ENCODE measurements around the gene TOM1L1.

- TF ChIP-seq, protein P1, sequence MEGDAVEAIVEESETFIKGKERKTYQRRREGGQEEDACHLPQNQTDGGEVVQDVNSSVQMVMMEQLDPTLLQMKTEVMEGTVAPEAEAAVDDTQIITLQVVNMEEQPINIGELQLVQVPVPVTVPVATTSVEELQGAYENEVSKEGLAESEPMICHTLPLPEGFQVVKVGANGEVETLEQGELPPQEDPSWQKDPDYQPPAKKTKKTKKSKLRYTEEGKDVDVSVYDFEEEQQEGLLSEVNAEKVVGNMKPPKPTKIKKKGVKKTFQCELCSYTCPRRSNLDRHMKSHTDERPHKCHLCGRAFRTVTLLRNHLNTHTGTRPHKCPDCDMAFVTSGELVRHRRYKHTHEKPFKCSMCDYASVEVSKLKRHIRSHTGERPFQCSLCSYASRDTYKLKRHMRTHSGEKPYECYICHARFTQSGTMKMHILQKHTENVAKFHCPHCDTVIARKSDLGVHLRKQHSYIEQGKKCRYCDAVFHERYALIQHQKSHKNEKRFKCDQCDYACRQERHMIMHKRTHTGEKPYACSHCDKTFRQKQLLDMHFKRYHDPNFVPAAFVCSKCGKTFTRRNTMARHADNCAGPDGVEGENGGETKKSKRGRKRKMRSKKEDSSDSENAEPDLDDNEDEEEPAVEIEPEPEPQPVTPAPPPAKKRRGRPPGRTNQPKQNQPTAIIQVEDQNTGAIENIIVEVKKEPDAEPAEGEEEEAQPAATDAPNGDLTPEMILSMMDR (IDR thresholded peaks at IDR 0.05; ENCODE audit: low read depth, low read length, poor library complexity, severe bottlenecking) = no peak
- TF ChIP-seq EZH2phosphoT487 (IDR thresholded peaks at IDR 0.05; ENCODE audit: borderline replicate concordance, low read length) = no peak
Measured at GRCh38 chr17:54974759-54975158, 74.1 kb downstream of the TOM1L1 start.

Data from DOHH2 (cell line).